ENCODE data around the gene KCNAB1.

DNA sequence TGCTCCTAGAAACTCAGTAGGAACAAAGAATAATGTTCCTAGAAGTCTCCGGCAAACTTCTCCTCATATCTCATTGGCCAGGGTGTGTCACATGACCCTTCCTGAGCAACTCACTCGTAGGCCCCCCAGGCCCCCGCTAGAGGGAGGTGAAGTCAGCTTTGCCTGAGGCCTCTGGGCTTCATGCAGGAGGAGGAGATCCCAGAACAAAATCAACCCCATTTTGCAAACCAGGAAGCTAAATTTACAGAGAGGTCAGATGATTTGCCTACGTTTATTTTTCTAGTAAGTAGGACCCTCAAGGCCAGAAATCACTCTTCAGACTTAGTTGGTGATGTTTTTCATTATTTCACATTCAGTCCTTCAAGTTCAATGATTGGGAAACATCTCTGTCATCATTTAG is 335.5 kb downstream of the KCNAB1 start:
- TF ChIP-seq, protein P1, sequence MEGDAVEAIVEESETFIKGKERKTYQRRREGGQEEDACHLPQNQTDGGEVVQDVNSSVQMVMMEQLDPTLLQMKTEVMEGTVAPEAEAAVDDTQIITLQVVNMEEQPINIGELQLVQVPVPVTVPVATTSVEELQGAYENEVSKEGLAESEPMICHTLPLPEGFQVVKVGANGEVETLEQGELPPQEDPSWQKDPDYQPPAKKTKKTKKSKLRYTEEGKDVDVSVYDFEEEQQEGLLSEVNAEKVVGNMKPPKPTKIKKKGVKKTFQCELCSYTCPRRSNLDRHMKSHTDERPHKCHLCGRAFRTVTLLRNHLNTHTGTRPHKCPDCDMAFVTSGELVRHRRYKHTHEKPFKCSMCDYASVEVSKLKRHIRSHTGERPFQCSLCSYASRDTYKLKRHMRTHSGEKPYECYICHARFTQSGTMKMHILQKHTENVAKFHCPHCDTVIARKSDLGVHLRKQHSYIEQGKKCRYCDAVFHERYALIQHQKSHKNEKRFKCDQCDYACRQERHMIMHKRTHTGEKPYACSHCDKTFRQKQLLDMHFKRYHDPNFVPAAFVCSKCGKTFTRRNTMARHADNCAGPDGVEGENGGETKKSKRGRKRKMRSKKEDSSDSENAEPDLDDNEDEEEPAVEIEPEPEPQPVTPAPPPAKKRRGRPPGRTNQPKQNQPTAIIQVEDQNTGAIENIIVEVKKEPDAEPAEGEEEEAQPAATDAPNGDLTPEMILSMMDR (IDR thresholded peaks at IDR 0.05) = no peak
- no peak for TF ChIP-seq POLR2A (IDR thresholded peaks at IDR 0.05)

Measured in lower leg skin (tissue), 3 donors.